GM19025 (cell line): ENCODE data around the gene SLC35F4.
"Not testable (repeated sequence)": the region's sequence is repeated elsewhere in the genome, so short reads cannot be mapped to it uniquely, and the experiment has no call there.

Experiments used
- ATAC-seq: cut with Tn5 transposase; IDR thresholded peaks from one replicate; pipeline ENCODE4 v1.9.1; 2021; ENCODE audit warnings: mild to moderate bottlenecking, low read depth, moderate library complexity; ENCODE audit not compliant: unreplicated experiment

Gene SLC35F4

DNA sequence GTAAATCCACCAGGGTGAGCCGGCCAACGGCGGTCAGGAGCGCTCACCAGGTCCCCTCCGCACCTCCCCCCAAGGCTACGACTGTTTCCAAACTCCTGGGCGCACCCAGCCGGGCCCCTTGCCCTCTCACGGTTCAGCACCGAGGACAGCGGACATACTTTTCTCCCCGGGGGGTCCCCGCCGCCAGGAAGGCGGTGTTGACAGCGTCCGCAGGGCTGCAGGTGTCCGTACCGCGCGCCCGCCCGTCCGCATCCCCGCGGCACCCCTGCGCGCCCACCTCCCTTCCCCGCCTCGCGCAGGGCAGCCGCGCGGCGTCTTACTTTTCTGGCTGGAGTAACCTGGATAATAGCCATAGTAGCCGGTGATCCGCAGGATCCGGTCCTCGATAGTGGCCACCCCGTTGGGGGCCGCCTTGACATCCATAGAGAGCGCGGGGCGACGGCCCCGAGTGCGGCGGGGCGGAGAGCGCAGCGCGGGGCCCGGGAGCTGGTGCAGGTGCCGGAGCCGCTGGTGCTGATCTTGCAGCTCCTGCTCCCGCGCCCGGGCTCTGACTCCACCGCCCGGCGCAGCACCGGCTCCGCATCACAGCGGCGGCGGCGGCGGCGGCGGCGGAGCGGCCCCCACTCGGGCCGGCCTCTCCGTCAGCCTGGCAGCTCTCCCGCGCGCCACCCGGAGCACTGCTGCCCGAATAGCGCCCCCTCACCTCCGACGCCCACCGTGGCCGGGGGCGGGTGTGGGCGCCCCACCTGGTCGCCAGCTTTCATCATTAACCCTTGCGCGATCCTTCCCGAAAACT, at the start of gene SLC35F4:
Gene SLC35F4 (minus strand): TSS at position 690 of the 796 bp plus-strand sequence.
- ATAC-seq, result no peak

DNA sequence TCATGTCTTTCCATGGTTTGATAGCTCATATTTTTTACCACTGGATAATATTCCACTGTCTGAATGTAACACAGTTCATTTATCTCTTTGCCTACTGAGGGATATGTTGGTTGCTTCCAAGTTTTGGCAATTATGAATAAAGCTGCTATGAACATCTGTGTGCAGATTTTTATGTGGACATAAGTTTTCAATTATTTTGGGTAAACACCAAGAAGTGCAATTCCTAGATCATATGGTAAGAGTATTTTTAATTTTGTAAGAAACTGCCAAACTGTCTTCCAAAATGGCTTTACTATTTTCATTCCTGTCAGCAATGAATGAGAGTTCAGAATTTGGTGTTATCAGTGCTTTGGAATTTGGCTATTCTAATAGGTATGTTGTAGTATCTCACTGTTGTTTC, 43.7 kb upstream of the SLC35F4 start:
- no peak for ATAC-seq

DNA sequence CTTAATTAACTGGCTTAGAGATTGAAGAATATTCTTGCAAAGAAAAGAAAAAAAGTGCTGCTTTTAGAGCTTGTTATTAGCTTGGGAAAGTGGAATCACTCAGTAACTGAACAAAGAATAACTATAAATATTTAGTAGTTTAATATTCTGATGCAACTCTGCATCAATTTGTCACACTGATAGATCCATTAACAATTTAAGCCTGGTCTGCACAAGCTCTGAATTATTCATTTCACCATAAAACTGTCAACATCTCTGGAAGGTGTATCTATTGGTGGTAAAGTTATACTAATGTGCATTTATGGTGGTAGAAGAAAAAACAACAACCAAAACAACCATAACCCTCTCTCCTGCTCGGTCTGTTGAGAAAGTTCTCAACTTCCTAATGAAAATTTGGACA, 38.1 kb upstream of the SLC35F4 start:
- ATAC-seq, result no peak

DNA sequence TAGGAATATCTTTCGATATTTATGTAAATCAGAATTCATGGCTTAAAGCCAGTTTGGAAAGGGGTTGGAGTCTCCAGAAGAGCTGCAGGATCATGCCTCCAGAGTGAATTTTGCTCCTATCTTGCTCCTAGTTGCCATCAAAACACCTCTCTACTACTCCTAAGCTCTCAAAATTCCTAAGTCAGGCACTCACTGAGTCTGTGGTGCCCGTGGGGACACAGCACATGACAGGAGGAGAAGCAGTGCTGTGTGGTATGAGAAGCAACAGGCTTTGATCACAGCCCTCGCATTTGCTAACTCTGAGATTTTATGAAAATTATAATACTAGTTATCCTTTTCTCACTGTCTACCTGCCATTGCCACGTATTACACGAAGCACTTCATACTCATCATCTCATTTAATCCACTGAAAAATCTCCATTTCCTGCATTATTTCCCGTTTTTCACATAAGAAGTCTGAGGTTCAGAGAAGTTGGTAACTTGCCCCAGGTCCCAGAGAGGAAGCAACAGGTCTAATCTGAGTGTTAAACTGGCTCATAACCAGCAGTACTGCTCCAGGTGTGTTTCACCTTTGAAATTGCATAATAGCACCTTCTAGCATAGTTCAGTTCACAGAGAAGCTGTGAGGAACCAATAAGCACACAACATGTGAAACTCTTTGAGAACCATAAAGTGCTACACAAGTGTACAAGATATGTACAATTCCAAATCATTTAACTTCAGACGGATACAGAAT, 33.1 kb upstream of the SLC35F4 start:
- ATAC-seq, result no peak

DNA sequence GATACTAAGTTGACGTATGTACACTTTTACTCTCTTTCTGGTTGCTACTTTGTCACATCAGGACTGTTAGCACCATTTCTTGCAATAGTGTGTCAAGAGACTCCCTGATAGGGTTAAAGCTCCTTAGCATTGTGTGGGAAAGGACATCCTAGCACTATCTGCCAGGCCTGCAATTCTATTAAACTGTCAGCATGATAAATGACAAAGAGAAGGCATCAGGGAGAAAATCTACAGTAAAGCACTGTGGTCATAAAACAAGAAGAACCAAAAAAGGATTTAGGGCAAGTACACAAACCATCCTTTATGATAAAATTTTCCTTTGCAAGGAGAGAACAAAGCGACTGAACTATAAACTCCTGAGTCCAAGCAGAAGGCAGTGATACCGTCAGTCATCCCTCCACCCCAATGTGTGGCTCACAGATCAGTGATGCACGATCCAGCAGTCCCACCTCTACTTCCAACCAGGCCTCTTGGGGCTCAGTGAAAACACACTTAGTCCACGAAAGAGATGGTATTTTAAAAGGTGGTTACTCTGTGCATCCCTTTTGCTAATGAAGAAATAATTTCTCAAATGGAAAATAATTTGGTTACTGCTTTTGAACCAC, 31.4 kb upstream of the SLC35F4 start:
- ATAC-seq, result no peak

DNA sequence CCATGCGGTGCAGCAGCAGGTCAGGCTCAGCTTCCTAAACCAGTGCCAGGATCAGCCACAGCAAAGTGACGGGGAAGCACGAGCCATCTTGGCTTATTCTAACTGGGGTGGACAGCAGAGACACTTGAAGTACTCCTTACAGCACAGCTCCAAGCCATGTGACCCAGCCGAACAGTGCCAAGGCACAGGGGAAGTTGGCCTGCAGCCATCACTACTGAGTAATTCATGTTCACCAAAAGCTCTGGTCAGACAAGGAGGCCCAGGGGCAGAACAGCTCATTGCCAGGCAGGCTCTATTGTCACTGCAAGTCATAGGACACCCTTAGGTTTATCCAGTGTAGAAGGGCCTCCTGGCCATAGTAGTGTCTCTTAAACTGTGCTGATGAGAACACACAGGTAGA, 23.4 kb upstream of the SLC35F4 start:
- no peak for ATAC-seq

DNA sequence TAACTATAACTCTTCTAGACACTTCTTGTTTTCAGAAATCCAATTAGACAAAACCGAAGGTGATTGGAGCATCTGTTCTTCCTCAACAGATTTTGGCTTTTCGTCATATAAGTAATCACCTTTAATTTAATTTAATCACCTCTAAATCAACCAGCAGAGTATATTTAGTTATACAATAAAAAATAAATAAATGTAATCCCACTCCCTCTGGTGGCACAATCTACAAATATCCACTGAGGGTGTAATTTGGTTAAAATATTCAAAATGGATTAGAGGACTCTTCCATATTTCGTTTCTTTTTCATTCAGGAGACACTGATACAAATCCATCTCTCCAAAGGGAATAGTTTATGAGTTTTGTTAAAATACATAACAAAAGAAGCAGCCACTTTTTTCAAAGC, 18.3 kb upstream of the SLC35F4 start:
- no peak for ATAC-seq

DNA sequence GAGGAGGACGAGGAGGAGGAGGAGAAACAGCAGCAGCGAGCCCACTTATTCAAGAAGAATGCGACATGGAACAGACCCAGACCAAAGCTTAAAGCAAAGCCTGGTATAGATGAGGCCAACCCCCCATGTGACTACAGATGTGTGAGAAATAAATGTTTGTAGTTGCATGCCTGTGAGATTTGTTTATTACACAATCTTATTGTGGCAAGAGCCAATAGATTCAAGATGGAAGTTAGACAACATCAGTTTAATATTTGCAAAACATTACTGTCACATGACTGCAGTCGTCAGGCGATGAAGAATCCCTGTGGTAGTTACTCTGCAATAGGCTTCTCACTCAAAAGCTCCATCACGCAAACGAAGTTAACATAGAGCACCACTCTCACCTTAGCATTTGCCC, 17.2 kb upstream of the SLC35F4 start:
- ATAC-seq, result no peak

DNA sequence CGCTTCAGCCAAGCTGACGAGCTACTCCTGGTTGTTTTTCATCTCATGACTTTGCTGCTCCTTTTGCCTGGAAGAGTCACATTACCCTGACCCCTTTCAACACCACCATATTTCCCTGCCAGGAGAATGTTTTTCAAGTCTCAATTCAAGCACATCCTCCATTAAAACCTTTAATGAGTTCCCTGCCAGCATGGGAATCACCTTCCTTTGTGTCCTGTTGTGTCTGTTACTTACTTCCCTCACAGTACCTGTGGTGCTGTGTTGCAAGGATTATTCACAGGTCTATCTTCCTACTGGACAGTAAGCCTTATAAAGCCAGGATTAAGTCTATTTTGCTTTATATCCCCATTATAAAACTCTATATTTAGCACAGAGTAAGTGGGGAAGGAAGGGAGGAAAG, 13.6 kb upstream of the SLC35F4 start:
- ATAC-seq, result no peak

DNA sequence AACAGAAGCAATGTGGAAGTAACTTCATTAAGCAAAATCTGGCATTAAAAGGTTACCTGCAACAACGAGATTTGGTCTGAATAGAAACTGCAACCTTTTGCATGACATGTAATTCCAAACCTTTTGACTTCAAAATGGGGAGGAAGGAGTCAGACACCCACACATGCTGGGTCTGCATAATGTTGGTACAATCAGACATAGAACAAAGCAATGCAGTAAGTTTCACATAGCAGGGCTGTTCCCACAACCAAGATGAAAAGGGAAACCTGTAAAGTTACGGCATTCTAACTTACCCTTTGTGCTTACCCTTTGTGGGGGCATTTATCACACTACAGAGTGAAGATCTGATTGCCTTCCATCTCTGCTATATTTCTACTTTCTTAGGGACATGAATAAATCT, 10.1 kb upstream of the SLC35F4 start:
- ATAC-seq, result no peak

DNA sequence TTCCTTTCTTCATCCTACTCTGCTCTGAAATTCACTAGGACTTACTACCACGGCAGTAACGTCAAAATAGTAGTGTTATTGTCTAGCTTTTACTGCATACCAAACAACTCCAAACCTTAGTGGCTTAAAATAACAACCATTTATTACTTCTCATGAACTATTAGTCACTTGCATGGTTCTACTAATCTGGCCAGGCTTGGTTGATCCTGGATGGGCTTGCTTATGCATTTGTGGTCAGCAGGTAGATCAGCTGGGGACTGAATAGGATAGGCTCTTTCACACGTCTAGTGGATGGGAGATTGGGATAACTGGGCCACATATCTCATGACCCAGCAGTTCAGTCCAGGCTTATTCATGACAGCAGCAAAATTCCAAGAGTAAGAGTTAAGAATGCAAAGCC, 9.4 kb upstream of the SLC35F4 start:
- no peak for ATAC-seq

DNA sequence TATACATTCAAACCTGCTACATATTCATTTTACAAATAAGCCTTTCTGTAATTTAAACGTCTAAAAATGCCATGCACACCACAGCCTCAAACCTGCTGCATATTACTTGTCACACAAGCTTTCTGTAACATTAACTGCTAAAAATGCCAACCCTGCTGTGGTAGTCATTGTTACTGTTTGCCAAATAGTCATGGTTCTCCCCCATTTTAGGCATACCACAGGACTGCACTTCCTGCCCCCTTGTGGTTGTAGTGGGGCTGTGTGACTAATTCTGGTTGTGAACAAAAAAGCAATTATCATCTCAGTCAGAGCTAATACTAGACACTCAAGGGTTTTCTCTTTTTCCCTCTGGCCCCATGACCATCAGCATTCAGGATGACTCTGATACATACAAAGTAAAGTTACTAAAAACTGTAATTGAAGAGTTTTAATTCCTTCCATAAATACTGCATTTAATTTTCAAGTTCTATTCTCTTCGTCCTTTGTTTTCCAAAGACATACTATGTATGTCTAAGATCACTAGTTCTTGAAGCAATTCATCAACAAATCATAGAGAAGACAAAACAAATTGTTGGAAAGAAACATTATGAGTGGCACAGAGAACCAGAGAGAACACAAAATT, 5.7 kb upstream of the SLC35F4 start:
- ATAC-seq, result peak; percentile 66

DNA sequence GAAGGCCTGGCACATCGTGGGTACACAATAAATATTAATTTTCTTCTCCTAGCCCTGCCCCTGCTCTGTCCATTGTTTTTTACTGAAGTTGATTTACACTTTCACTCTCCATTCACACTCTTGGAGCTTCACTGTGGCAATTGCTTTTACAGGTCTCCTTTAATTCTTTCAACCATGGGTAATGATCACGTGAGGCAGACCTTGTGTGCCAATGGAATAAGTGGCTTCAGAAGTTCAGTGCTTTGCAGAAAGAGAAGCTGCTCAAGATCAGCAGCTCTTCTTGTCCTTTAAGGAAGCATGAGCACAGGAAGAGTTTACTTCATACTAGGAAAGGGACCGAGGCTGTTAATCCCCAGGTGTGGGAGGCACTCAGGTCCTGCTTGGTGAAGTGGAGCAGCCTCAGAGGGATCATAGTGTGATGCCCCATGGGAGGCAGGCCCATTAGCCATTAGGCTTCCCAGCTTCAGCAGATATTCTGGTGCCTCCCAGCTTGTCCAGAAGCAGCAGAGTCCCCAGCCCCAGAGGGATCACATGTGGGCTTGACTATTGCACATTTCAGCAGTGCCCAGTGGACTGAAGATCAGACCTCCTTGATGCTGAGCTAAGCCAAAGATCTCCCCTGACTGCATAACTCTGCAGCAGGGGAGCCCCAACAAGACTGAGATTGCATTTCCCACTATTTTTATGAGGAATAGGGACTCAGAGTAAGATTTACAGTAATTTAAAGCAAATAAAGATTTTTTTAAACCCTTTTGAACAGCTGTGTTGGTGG, 5.0 kb upstream of the SLC35F4 start:
- ATAC-seq, result no peak

DNA sequence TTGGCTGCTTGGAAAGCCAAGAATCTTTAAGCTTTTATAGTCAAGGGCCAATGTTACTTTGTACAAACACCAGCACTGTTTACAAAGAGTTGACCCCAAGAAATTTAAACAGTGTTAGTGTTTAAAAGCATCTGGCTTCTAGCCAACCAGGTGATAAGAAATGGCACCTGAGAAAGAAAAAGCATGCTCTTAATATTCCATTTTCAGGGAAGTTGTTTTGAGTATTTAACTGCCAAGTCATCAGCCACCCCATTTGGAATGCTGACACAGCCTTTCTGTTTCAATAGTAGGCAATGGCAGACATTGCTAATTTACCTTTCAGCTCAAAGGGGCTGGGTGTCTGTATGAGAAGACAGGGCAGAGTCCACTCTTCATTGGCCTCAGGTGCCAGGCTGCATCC, 3.7 kb upstream of the SLC35F4 start:
- ATAC-seq, result no peak

DNA sequence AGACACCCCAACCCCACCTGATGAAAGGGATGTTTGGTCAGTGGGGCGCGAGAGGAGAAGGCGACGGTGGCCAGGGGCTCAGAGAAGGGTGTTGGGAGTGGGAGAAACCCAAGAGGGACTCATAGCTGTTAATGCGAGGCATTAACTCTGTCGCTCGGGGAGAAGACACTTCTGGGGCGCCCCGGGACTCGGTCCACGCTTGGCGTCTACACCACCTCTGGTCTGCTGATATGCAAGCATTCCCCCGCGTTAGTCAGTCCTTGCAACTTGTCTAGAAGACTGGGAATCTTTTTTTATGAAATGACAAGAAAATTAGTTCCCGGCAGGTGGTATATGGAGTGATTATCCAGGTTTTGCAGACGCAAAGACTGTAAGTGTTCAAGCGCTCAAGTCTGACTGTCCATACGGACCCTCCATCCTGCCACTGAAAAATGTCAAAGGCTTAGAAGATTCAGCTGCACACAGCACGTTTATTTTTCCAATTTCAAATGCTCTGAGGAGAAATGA, 360 bp upstream of the SLC35F4 start:
- no peak for ATAC-seq

DNA sequence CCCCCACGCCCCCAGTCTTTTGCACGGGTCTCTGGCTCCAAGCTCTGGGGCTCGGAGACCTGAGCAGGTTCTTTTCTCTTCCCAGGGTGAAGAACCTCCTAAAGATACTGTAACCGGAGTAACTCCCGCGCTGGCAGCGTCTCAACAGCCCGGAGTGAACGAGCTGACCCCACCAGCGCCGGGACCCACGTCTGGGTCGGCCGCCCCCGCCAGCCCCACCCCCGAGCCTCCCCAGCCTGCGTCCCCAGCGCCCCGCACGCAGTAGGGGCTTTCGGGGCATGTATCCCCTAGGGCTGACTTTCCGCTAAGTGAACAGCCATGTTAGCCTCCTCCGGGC, 858 bp downstream of the SLC35F4 start:
- no peak for ATAC-seq

DNA sequence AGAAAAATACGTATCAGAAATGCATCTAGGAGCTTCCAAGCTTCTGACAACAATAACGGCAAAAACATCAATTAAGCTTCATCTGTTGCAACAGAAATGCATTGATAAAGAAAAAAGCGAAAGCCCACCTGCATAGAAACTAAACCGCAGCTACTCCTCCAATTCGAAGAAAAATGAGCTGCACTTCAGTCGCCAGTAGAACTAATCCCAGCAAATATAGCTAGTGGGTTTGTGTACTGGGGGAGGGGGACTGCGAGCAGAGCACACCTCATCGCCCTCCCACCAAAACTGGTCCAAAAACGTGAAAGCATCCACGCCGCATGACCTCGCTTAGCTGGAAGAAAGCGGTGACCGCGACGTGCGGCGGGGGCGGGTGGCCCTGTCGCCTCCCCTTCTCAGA, 1.2 kb downstream of the SLC35F4 start:
- no peak for ATAC-seq

DNA sequence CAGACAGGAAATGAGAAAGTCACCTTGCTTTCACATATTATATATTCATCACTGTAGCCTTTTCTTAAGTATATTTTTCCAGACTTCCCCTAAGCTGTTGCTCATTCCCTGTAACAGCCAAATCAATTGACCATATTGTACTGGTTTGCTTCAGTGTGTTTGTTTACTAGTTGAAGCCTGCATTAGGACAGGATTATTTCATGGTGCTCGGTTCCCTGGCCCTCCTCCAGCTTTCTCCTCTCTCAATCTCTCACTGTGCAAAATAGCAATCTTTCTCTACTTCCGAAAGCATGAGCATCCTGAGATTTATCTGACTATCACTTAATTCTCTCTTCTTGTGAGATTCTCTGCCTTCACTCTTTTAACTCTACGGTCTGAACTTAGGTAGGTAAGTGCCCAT, 2.4 kb downstream of the SLC35F4 start:
- no peak for ATAC-seq

DNA sequence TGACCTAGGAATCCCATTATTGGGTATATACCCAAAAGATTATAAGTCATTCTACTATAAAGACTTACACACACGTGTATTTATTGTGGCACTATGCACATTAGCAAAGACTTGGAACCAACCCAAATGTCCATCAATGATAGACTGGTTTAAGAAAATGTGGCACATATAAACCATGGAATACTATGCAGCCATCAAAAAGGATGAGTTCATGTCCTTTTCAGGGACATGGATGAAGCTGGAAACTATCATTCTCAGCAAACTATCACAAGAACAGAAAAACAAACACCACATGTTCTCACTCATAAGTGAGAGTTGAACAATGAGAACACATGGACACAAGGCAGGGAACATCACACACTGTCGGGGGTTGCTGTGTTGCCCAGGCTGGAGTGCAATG, 10.2 kb downstream of the SLC35F4 start:
- not testable (repeated sequence) for ATAC-seq

DNA sequence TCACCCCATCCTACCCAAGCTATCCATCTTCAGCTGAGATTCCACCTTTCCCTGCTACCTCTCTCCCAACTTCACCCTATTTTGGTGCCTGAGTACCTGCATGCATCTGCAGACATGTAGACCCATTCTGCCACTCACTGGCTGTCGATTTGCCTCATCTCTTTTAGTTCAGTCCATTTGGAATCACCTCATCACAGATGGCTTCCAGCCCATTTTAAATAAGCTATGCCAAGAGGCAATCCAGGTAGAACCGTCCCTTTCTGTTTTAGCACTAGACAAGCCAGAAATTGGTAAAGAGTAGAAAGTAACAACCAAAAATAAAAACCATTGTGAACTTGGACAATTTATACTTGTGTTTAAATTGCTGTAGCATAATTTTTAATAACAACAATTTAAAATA, 11.3 kb downstream of the SLC35F4 start:
- ATAC-seq, result no peak
